DOHH2 (cell line): ENCODE measurements around the gene MYO1D.
A peak's percentile ranks its signal among the peaks of the same experiment; 100 is the strongest.

Experiments
- CTCF ChIP-seq: fragments of 200-600 bp; sonication (generic); IDR thresholded peaks from one replicate; pipeline ENCODE4 v1.5.1; 2014; ENCODE audit warnings: antibody characterized with exemption, mild to moderate bottlenecking, low read depth, low read length; ENCODE audit not compliant: poor library complexity, severe bottlenecking
- EZH2phosphoT487 ChIP-seq: fragments of 200-600 bp; sonication (generic); IDR thresholded peaks from 2 replicates; pipeline ENCODE4 v1.6.1; 2017; ENCODE audit warnings: borderline replicate concordance, mild to moderate bottlenecking, antibody characterized with exemption, low read length, moderate library complexity, mixed read lengths

GRCh38 chr17:32516940-32517701 lies 359.8 kb downstream of the MYO1D start:
- no peak for TF ChIP-seq CTCF
- peak; percentile 42; the same call in 1 of the 2 replicates for TF ChIP-seq EZH2phosphoT487
